Kidney glomerular epithelial cell (primary cell): ENCODE measurements around the gene TAOK1.

ENCODE experiments used
- DNase-seq: peaks from one replicate; lab custom pipeline; 2025; lab: John Stamatoyannopoulos, UW

The TAOK1 gene

DNA sequence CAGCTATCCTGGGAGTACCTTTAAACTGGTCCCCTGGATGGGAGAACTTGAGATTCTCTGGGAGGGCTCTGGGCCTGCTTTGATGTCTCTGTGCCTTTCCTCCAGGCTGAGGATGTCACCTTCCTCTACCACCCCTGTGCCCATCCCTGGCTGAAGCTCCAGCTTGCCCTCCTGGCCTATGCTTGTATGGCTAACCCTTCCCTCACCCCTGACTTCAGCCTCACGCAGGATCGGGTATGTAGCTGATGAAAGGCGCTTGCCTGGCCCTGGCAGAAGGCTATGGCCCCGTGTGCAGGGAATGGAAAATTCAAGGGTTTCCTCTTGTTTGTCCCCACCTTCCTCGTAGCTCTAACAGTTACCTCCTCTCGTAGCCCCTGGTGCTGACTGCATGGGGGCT, 181.3 kb downstream of the TAOK1 start:
- DNase-seq = no peak

DNA sequence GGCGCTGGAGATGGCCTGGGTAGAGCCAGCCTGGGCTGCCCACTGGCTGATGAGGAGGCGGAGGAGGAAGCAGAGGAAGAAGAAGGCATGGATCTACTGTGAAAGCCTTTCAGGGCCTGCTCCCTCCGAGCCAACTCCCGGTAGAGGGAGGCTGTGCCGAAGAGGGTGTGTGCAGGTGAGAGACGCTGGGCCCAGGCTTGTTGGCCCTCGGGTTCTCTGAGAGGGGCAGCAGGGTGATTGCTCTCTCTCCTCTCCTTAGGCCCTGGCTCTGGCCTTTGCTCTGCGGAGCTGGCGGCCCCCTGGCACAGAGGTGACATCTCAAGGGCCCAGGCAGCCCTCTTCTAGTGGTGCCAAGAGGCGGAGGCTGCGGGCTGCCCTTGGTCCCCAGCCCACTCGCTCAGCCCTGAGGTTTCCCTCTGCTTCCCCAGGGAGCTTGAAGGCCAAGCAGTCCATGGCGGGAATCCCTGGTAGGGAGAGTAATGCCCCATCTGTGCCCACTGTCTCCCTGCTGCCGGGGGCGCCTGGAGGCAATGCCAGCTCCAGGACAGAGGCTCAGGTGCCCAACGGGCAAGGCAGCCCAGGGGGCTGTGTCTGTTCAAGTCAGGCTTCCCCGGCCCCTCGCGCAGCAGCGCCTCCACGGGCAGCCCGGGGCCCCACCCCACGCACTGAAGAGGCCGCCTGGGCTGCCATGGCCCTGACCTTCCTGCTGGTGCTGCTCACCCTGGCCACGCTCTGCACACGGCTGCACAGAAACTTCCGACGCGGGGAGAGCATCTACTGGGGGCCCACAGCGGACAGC, 181.9 kb downstream of the TAOK1 start:
- no peak for DNase-seq

DNA sequence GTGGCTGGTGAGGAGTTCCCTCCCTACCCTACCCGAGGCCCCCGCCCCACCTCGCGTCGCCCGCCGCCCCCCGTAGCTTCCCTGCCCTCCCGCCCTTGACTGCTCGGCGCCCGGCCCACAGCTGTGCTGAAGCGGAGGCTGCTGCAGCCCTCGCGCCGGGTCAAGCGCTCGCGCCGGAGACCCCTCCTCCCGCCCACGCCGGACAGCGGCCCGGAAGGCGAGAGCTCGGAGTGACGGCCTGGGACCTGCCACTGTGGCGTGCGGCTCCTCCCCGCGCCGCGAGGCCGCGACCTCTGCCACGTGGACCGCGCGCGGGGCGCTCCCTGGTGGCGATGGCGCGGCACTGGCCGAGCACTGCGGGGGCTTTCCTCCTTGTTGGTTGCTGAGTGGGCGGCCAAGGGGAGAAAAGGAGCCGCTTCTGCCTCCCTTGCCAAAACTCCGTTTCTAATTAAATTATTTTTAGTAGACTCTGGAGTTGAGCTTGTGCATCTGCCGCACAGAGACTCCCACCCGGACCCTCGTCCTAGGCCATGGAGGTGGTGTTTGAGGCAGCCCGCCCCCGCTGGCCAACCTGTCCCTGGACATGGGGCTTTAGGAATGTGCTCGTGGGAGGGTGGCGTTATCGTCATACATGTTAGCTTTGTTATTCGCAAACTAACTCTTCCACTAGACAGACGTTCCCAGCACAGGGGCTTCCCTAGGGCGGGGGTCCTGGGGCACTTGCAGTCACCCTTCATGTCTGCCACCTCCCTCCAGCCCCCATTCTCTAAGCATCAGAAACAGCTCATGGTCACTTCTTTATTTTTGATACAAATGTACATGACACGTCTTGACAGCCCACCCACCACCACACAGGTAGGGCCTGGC, 182.8 kb downstream of the TAOK1 start:
- no peak for DNase-seq

DNA sequence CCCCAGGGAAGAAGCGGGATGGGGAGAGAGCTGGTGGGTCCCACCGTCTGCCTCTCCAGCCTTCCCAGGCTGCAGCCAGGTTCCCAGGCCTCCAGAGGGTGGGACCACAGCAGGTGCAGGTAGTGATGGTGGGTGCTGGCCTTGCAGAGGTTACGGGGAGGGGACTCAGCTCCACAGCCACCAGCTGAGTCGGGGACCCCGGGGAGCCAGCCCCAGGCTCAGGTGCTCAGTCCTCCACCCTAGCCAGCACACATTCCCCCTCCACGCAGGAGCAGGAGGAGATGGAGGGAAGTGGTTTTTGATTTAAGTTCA, 183.4 kb downstream of the TAOK1 start:
- DNase-seq = no peak

DNA sequence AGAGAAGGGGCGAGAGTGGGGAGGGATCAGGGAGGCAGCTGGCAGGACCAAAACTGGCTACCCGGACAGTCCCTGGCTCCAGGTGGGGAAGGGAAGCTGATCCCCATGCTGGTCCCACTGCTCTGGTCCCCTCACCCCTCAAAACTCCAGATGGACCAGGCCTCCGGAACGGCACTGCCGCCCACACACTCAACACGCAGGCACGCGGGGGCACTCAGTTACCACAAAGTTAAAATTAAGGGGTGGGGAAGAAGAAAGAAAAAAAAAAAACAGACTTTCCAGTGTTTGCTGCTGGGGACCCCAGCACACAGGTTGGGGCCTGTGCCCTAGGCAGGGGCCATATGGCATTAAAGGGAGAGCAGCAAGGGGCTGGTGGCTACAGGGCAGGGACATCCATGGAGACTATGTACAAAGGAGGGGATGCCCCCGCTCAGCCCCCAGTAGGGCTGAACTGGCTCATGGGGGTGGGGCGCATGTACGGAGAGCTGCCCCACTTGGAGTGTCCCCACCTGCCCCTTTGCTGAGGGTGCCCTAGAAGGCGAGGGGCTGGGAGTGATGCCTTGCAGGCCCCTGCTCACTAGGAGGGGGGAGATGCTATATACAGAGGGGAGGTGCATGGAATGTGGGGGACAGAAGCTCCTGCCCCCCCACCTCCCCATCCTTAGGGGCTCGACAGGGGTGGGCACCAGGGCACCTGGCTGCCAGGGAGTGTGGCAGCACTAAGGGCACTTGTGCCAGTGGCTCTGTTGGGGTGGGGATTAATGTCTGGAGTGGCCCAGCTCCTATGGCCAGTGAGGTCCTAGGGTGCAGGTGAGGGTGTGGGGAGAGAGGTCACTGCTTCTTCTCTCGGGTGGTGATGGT, 183.9 kb downstream of the TAOK1 start:
- DNase-seq = no peak

DNA sequence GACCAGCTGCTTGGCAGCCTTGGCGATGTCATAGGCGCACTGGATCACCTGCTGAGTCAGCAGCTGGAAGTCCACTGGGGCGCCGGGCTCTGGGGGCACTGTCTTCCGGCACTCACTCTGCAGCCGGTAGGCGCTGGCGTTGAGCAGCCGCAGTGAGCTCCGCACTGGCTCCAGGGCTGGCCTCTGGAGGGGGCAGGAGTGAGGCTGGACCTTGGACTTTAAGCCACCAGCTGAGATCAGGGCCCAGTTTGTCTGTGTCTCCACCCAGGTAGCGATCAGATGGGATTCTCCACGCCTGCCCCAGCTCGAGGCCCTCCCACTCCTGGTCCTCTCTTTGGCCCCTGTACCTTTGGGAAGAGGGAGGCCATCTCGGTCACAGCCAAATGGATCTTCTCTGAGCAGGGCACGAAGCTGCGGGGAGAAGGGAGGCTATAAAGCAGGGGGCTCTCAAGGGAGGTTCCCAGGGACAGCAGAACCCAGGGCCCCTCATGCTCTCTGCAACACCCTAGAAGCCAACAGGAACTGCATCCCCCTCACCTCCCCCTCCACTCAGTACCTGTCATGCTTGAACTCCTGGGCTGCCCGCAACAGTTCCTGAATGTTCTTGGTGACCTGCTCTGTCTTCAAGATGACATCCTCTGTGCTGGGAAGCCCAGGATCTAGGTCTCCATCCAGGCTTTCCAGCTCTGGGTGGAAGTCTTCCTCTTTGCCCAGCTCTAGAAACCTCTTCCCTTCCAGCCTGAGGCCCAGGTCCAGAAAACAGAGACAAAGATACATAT, 184.8 kb downstream of the TAOK1 start:
- no peak for DNase-seq

GRCh38 chr17:29575511-29576213, 185.5 kb downstream of the TAOK1 start:
- no peak for DNase-seq

DNA sequence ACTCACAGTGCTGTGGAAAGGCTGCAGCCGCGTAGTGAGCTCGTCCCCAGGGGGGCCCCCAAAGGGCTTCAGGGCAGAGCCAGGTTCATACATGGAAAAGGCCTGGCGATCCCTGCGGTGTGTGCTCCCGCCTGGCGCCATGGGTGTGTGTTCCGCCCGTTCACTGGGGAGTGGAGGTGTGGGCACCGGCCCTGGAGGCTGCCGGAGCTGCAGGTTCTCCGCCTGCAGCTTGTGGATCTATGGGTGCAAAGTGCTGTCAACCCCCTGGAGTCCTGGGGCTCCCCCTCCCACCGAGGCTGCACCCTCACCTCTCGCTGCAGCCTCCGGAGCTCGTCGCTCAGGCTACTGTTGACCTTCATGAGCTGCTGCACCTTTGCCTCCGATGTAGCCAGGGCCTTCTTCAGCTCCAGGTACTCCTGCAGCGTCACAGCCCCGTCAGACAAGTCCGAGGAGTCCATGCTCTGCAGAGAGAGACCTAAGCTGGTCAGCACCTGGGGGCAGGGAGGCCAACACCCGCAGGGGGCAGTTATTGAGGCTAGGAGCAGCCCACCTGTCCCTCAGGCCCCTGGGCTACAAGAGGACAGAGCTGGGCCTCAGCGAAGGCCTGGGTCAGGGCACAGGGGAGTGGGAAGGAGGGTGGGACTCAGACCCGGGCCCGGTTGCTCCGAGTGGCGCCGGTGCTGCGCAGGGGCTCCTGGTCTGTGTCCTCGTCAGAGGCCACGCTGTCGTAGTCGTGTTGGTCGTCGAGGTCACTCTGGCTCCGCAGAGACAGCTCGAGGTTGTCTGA, 186.2 kb downstream of the TAOK1 start:
- DNase-seq = no peak

- no peak for DNase-seq
Measured at GRCh38 chr17:29577001-29577370, 186.8 kb downstream of the TAOK1 start.

GRCh38 chr17:29577385-29578211, 187.4 kb downstream of the TAOK1 start:
- DNase-seq = no peak

GRCh38 chr17:29578626-29579485, 188.7 kb downstream of the TAOK1 start:
- DNase-seq = no peak

DNA sequence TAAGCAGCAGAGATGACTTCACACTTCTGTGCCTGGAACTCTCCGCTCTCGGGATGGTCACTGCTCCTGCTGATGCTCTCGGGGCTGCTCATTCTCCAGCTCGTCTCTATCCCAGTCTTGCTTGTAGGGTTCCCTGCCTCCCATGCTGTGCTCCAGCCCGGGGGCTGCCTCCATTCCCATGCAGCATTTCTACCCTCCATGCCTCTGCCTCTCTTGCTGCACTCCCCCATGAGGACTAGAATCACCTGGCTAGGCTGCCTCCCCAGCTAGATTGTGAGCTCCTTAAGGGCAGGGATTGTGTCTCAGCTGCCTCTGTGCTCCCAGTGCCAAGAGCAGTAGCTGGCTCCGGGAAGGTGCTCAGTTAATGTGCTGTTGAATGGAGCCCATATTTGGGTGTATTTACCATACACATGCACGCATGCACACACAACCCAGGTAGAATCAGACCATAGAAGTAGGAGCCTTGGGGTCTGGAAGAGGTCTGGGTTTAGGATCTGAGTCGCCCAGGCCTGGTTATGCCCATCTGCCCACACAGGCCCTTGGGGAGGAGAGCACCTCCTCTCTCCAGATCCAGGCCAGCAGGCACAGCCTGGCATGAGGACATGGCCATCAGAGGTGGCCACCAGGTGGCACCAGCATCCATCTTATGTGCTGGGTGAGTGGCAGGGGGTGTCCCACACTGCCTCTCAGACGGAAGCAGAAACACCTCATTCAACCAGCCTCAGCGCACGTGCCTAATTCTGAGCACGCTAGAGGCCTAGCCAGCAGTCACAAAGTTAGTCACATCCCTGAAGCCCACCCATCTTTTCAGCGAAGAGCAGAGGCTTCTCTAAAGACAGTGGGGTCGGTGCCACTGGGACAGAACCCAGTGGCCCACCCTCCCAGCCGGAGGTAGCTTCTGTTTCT, 190.0 kb downstream of the TAOK1 start:
- DNase-seq = peak; percentile 66

DNA sequence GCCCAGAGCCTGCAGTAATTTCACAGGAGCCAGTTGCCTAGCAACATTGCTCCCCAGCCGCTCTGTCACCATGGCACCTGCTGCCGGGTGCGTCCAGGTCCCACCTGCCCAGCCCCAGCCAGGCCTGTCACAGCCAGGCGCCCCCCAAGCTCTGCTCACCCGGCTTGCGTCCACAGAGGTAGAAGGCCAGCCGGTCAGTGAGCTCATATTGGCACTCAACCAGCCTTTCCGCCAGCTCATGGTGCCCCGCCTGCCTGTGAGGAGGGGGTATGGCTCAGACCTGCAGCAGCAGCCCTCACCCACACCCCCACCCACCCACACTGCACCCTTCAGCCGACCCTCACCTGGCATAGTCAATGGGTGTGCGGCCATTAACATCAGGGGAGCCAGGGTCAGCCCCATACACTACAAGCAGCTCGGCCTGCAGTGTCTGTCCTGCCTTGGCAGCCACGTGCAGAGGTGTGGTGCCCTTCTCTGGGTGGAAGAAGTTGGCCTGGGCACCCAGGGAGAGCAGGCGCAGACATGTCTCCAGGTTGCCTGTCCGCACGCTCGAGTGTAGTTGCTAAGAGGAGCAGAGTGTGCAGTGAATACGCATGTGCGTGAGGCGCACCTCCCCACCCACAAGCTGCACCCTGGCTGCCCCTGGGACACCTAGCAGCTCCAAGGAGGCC, 191.6 kb downstream of the TAOK1 start:
- DNase-seq = no peak

DNA sequence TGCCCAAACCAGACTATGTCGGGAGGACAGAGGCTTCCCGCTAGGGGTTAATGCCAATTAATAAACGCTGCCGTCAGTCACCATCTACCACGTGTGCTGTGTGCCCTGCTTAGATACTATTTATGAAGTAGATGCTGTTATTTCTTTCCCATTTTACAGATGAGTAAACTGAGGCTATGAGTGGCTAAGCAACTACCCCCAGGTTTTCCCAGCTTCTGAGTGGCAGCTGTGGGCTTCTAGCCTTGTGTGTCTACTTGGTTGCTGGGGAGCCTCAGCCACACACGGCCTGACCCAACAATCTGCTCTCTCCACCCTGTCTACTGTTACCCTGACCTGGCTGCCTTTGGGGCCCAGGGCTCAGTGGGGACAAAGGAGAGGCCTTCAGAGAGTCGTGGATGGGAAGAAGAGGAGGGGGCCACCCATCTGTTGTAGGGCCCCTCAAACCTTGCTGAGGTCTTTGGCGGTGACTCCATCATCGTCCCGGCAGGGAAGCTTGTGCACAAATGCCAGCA, 192.1 kb downstream of the TAOK1 start:
- DNase-seq = no peak

DNA sequence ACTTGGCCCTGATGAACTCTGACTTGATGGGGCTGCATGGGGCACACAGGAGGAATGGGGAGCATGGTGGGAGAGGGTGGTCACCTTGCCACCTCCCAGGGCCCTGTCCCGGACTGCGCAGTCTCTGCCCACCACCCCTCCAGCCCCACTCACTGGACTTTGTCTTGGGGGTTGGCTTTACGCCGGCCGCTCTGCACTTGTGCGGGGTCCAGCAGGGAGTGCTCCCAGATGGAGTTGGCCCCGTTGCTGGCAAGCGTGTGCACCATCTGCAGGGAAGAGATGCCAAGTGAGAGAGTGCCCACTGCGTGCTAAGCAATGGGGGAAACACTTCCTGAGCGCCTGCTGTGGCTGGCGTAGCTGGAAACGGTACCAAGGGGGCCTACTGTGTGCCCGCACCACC, 192.6 kb downstream of the TAOK1 start:
- no peak for DNase-seq
